GM21825 (cell line): ENCODE results near the gene MYOM3.

Source experiments
- ATAC-seq: cut with Tn5 transposase; IDR thresholded peaks from one replicate; pipeline ENCODE4 v1.9.1; 2021; ENCODE audit warnings: mild to moderate bottlenecking, moderate library complexity; ENCODE audit not compliant: unreplicated experiment

MYOM3 gene

DNA sequence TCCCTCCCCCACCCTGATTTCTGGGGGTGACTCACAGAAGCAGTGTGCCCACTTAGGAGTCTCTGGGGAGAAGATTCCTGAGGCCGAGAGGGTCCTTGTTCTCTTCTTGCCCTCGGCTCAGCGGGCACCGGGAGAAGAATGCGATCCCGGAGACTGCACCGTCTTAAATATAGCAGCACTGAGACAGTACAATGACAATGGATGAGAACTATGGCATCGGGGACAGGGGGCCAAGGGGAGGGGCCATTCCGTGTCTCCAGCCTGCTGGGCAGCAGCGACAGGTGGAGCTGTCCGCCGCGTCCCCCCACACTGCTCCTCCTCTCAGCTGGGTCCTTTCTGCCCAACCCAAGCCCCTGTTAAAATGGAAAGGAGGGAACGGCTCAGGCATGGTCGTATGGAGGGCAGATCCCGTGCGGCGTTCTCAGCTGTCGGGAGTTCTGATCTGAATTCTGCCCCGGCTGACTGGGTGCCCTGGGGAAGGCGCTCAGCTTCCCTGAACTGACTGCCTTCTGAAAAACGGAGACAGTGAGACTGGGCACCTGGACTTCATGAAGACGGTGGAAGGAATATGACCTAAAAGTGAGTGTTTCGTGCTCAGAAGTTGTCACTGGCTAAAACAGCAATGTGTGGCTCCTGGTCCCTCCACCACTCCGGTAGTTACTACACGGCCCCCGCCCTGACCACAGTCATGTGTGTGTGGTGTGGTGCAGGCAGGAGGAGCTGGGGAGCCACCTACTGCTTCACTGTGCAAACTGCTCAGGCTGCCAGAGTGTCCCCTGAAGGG, at the start of gene MYOM3:
Gene MYOM3, minus strand, starts transcription at position 140 of the 784 bp plus-strand sequence. CDS start 3,499 bp downstream, outside the sequence.
- no peak for ATAC-seq

- no peak for ATAC-seq
These were observed 49.3 kb upstream of the MYOM3 start for GRCh38 chr1:24161270-24161669.

GRCh38 chr1:24159366-24159765, 47.4 kb upstream of the MYOM3 start:
- no peak for ATAC-seq

DNA sequence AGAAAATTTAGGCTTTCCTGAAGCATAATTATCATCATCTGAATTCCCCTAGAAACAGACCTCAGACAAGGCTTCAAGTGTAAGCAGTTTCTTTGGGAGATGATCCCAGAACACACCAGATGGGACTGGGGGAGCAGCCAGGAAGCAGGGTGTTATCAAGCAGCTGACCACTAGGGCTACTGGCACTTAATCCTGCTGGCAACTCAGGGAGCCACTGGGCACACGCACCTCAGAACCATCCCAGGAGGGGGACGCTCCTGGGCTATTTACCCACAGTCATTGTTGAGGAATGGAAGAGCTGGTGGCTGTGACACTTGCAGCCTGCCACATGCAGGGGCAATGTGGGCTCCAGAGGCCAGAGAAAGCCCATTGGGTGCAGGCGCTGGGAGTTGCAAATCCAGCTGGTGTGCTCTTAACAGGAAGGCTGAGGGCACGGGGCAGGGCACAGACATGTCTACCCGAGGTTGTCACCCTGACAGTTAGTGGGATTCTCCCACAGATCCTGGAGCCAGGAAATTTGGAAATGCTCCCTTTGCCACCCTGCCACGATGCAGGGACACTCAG, 46.1 kb upstream of the MYOM3 start:
- no peak for ATAC-seq

GRCh38 chr1:24156542-24157260, 44.8 kb upstream of the MYOM3 start:
- ATAC-seq: no peak

GRCh38 chr1:24155011-24155782, 43.3 kb upstream of the MYOM3 start:
- ATAC-seq: no peak

- no peak for ATAC-seq
These were observed 42.3 kb upstream of the MYOM3 start for GRCh38 chr1:24154215-24154614.

- ATAC-seq: no peak
These were observed 40.9 kb upstream of the MYOM3 start for GRCh38 chr1:24152631-24153494.

DNA sequence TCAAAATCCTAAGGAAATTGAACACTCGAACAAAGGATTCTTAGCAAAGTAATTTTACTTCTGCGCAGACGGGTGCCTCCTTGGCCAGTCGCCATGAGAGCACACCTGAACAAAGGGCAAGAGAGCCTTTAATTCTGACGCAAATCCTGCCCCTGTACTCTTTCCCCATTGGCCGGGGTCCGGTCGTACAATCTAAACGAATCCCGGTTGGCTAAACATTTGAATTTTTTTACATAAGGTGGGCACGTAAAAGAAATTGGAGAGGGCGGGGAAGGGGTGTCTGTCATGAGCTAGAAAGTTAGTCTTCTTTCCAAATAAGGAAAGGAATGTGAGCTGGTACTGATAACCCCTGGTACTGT, 39.2 kb upstream of the MYOM3 start:
- no peak for ATAC-seq

DNA sequence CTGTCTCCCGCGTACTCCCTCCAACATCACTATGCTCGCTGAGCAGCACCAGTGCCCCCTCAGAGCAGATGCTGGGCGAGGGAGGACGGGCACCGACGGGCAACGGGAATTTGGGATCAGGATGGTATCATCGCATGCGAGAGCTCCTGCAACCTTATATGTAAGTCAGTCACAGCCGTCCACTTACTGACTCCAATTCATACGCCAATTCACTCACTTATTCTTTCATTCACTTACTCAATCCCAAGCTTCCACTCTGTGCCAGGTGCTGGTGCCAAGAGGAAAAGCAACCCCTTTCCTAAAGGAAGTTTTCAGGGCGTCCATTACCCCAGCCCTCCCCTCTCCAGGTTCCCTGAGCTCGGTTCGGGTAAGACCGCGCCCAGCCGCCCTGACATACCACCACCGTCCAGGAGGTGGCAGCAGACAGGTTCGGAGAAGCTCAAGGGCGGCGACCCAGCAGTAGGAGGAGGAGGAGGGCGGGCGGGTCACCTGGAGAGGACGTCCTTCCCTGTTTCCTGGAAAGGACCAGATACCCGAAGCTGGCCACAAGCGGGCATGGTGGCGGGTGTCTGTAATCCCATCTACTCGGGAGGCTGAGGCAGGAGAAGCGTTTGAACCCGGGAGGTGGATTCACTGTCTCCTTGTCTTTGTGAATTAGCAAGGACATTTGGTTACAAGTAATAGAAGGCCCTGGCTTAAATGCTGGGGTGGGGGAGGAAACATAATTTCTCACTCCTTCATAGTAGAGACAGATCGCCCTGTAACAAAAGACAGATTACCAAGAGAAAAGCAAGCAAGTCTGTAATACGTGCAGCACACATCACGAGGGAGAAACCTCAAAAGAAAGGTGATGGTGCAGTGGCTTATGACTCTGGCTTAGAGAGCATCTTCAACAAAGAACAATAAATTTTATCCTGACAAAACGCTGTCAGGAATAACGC, 38.6 kb upstream of the MYOM3 start:
- ATAC-seq: peak; percentile 64

- no peak for ATAC-seq
These were observed 37.9 kb upstream of the MYOM3 start for GRCh38 chr1:24149866-24150233.

DNA sequence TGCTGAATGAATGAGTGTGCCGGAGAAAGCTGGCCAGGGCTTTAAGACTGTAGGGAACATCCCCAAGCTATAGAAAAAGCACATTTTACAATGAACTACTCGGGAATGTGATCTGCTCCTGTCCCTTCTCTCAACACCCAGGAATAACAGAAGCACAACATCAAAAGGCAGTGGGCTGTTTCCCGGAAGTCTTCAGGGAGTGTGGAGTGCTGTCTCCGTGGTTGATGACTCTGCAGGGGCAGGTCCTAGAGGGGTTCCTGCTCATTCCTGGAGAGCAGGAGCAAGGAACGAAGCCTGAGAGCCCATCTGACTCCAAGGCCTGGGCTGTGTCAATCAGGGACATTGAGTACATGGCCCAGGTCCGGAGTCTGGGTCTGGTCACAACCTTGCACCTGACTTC, 35.9 kb upstream of the MYOM3 start:
- ATAC-seq: no peak

GRCh38 chr1:24147194-24147593, 35.3 kb upstream of the MYOM3 start:
- ATAC-seq: no peak

GRCh38 chr1:24142546-24143534, 30.9 kb upstream of the MYOM3 start, which contains the start of gene IL22RA1:
Gene IL22RA1, minus strand, starts transcription at chr1:24143140. Its CDS starts 58 bp downstream, at chr1:24143082.
- no peak for ATAC-seq

DNA sequence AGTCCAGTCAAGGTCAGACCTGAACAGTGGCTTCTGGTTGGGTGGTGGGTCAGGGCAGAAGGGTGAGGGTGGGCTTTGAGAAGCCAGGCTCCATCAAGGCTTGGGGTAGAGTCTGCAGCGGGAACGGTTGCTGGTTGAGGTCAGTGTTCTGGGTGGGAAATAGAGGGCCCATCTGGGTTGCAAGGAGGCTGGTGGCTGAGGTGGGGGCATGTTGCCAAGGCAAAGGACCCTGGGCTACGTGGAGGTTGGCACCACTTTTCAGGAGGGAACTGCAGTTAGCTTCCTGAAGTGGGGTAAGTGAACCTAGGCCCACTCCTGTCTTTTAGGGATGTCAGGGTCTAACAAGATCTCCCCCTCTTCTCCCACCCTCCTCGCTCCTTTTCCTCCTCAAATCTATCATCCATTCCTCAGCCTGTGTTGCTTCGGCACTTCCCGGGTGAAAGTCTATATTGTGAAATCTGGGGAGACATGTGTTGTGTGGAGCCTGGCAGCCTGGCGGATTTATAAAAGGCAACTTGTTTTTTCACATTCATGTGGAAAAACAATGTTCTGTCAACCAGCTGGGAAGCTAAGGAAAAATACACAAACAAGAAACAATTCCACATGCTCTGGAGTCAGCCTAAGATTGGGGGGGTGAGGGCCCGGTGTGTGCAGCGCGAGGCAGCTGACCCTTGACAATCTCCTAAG, 29.5 kb upstream of the MYOM3 start:
- no peak for ATAC-seq

- ATAC-seq: no peak
These were observed 28.8 kb upstream of the MYOM3 start for GRCh38 chr1:24140741-24141181.

DNA sequence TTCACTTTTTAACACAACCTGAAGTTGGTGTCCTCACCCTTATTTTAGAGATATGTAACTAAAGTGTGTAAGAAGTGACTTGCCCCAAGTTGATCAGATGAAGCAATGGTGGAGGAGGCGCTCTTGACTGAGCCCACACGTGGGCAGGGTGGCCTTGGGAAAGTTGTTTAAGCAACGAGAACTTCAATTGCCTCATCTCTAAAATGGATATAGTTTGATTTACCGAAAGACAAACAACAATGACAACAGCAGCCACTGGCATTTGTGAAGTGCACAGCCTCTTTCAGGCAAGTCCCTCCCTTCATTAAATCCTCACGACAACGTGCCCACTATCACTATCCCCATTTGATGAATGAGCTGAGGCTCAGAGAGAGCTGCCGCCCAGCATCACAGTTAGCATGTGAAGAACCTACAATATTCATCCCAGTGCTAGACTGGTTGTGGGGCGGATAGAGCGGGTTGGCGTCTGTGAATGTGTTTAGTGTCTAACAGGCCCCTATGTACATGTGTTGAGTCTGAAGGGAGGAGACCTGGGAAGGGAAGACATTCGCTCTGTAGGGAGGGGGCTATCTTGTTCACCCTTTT, 28.0 kb upstream of the MYOM3 start:
- no peak for ATAC-seq
